Caco-2 (cell line): ENCODE results near the gene ARHGAP9. TPM values are rescaled to one million over a fixed set of nuclear protein-coding genes. Genes with fewer than 3 reads are reported as not detected.

ENCODE experiments used
- BruUV-seq: library from RNA; stranded (reverse); fragments of 400-500 nt; replicated peaks from 2 replicates; lab custom pipeline; 2021; lab: Mats Ljungman, UMichigan
- CTCF ChIA-PET: fragments of 300-600 bp; sonication (Branson Sonifier 250); formaldehyde crosslinking; loops from one replicate; lab custom pipeline; 2022; ENCODE audit warnings: antibody characterized with exemption; lab: Charles Lee
- POLR2A ChIA-PET: fragments of 300-600 bp; sonication (Branson Sonifier 250); formaldehyde crosslinking; loops from one replicate; lab custom pipeline; 2022; ENCODE audit warnings: antibody characterized with exemption; lab: Charles Lee
- DNase-seq, 2 experiments: peaks; one replicate each; pipeline versions ENCODE4 v3.0.0 to v3.0.0-alpha.2; 2020 to 2022
- H3K27me3 ChIP-seq: replicated peaks from 2 replicates; pipeline ENCODE4 v1.6.0; 2011; ENCODE audit warnings: low read length; ENCODE audit not compliant: control insufficient read depth, insufficient read depth
- H3K36me3 ChIP-seq: 2 replicates; pipeline ENCODE4 v1.5.1; 2011; ENCODE audit warnings: low read length; ENCODE audit not compliant: control insufficient read depth, insufficient read depth
- H3K4me1 ChIP-seq: fragments of 250-450 bp; sonication (Bioruptor Pico); 2 replicates; pipeline ENCODE4 v1.5.1; 2020; ENCODE audit warnings: mild to moderate bottlenecking
- H3K4me3 ChIP-seq: 2 replicates; pipeline ENCODE4 v1.5.1; 2011; ENCODE audit warnings: low read depth, mild to moderate bottlenecking, control low read depth, low read length
- H3K9me3 ChIP-seq: fragments of 250-450 bp; sonication (Bioruptor Pico); 2 replicates; pipeline ENCODE4 v1.5.1; 2020; ENCODE audit warnings: mild to moderate bottlenecking, moderate library complexity
- H3K27ac Mint-ChIP-seq: one replicate; pipeline ENCODE4 v1.8.0; 2022; ENCODE audit warnings: mixed read lengths; ENCODE audit not compliant: unreplicated experiment
- H3K27me3 Mint-ChIP-seq: one replicate; pipeline ENCODE4 v1.8.0; 2022; ENCODE audit warnings: mixed read lengths; ENCODE audit not compliant: insufficient read depth, unreplicated experiment
- H3K36me3 Mint-ChIP-seq: one replicate; pipeline ENCODE4 v1.8.0; 2022; ENCODE audit warnings: mild to moderate bottlenecking, mixed read lengths; ENCODE audit not compliant: insufficient read depth, unreplicated experiment
- H3K4me1 Mint-ChIP-seq: one replicate; pipeline ENCODE4 v1.8.0; 2022; ENCODE audit warnings: low read depth, mixed read lengths; ENCODE audit not compliant: unreplicated experiment
- H3K4me3 Mint-ChIP-seq: one replicate; pipeline ENCODE4 v1.8.0; 2022; ENCODE audit warnings: mild to moderate bottlenecking, moderate library complexity, mixed read lengths; ENCODE audit not compliant: unreplicated experiment
- H3K9me3 Mint-ChIP-seq: one replicate; pipeline ENCODE4 v1.8.0; 2022; ENCODE audit warnings: mixed read lengths; ENCODE audit not compliant: unreplicated experiment
- intact Hi-C: fragments of 100-400 bp; cut with micrococcal nuclease; formaldehyde crosslinking; loops from one replicate; pipeline ENCODE4 v1.10.0; 2022; ENCODE audit not compliant: unreplicated experiment
- total RNA-seq: library from RNA; stranded (reverse); gene quantifications from 2 replicates; pipeline ENCODE4 v1.2.3, GENCODE V29; 2022
- TF ChIP-seq, protein P1 (sequence below), 2 experiments: fragments of 200-600 bp in 1 of 2; IDR thresholded peaks; 1 replicate in 1 of 2; 2 replicates in 1 of 2; pipeline versions ENCODE4 v1.5.1 to v1.8.0; 2011 to 2022; ENCODE audit warnings: antibody characterized with exemption in 1 of 2, control low read depth in 1 of 2, inconsistent platforms in 1 of 2, low read depth in 1 of 2, low read length in 1 of 2, mild to moderate bottlenecking in 1 of 2, moderate library complexity in 1 of 2; ENCODE audit not compliant: insufficient read depth in 1 of 2, severe bottlenecking in 1 of 2, unreplicated experiment in 1 of 2

The ARHGAP9 gene
- total RNA-seq, 1 experiment from 2014 or later, result 0.75 TPM

DNA sequence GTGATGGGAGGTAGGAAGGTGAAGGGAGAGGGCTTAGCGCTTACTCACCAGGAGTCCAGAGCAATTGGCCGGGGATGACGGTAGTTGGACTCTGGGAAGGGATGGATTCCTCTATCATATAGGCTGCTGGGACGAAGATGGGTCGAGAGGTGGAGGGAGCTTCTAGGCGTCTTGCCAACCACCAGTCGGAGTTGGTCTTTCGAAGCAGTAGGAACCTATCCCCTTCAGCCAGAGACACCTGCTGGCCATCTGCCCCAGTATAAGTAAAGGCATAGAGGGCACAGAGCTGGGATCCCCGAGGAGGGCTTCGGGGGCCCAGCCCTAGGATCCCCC is 657 bp downstream of the ARHGAP9 start:
- no peak for DNase-seq
- Mint-ChIP-seq H3K36me3 (no peaks in the 10 kb centered on the region), H3K4me1 (peaks cover 11% of the 10 kb centered on the region), H3K4me3 (no peak overlapping the region), H3K27ac (no peak overlapping the region), H3K9me3 (no peaks in the 10 kb centered on the region), H3K27me3 (peaks cover 19% of the 10 kb centered on the region)
- CTCF ChIA-PET, result no interaction called here
- H3K4me1 ChIP-seq, result no peaks in the 10 kb centered on the region
- H3K27me3 ChIP-seq, result no peaks in the 10 kb centered on the region
- no peaks in the 10 kb centered on the region for H3K9me3 ChIP-seq
- no peak overlapping the region for H3K4me3 ChIP-seq
- POLR2A ChIA-PET, result no interaction called here
- no TSS peak for BruUV-seq
- no peaks in the 10 kb centered on the region for H3K36me3 ChIP-seq
- intact Hi-C loops, result no loop called here
- TF ChIP-seq, protein P1, sequence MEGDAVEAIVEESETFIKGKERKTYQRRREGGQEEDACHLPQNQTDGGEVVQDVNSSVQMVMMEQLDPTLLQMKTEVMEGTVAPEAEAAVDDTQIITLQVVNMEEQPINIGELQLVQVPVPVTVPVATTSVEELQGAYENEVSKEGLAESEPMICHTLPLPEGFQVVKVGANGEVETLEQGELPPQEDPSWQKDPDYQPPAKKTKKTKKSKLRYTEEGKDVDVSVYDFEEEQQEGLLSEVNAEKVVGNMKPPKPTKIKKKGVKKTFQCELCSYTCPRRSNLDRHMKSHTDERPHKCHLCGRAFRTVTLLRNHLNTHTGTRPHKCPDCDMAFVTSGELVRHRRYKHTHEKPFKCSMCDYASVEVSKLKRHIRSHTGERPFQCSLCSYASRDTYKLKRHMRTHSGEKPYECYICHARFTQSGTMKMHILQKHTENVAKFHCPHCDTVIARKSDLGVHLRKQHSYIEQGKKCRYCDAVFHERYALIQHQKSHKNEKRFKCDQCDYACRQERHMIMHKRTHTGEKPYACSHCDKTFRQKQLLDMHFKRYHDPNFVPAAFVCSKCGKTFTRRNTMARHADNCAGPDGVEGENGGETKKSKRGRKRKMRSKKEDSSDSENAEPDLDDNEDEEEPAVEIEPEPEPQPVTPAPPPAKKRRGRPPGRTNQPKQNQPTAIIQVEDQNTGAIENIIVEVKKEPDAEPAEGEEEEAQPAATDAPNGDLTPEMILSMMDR (IDR thresholded peaks at IDR 0.05; ENCODE audit: insufficient read depth in 1 of 2, low read depth in 1 of 2, low read length in 1 of 2, severe bottlenecking in 1 of 2, unreplicated experiment in 1 of 2), result no peak

DNA sequence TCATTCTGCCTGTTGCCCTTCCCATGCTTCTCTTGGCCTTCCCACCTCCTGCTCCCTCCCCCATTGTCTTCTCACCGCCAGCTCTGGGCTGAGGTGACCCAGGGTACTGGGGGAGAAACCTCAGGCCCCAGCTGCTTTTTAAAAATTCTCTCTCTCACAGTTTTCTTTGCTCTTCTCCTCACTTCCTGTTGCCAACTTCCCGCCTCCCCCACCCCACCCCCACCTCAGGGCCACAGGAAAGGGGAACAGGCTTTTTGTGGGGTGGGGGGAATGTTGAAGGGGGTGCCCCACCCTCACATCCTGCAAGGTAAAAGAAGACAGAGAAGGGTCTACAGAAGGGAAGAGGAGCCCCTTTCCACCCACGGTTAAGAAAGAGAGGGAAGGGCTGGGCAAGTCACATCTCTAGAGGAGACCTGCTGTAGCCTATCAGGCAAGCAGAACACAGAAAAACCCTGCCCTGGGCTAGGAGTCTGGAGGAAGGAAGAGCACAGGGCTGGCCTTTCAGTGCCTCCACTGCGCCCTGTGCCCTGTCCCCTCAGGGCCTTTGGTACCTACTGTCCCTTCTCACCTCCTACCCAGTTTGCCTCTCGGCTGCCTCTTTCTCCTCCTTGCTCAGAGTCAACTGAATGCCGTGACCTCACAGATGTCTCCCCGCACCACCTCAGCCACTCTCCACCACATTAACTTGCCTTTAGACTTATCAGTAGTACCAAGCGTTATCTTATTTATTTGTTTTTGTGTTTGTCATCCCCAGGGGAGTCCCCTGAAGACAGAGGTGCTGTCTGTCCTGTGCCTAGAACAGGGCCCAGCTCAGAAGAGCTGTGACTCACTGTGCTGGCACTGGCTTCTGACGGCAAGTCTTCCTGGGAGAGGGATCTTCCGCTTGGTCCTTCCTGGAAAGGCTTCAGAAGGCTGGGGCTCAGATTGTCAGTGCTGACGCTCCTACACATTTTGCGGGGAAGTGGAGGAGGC is 1.7 kb downstream of the ARHGAP9 start:
- CTCF ChIA-PET, result no interaction called here
- POLR2A ChIA-PET, result no interaction called here
- intact Hi-C loops, result no loop called here

DNA sequence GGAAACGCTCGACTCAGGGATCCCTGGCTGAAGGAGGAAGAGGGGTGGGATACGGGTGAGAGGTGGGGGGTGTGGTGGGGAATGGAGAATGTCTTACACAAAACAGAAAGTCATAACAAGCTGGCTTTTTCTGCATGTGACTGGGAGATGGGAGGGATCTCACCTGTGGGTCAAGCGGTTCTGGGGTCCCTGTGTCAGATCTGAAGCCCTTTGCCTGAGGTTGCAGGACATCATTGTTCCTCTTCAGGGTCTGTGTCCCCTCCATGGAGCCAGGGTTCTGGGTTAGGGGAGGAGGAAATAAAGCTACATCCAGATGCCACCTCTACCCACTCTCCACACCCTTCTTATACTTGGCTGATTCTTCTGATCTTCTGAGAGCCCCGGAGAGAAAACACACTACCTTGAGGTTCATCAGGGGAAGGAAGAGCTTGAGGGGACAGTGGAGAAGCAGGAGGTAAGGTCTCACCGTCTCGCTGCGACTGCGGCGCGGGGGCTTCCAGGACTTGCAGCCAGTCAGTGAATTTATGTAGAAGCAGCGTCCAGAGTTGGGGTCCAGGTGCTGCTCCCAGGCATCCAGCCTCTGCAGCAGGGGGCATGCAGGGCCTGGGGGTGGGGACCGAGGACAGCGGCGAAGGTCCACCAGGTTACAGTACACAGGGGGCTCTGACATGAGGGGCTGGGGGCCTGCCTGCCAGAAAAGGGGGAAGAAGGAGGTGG is 2.5 kb downstream of the ARHGAP9 start:
- Mint-ChIP-seq H3K4me3 (no peak overlapping the region), H3K27ac (no peak overlapping the region), H3K36me3 (no peaks in the 10 kb centered on the region), H3K9me3 (no peaks in the 10 kb centered on the region), H3K4me1 (peaks cover 4% of the 10 kb centered on the region), H3K27me3 (peaks cover 19% of the 10 kb centered on the region)
- no peaks in the 10 kb centered on the region for H3K27me3 ChIP-seq
- TF ChIP-seq, protein P1 (IDR thresholded peaks at IDR 0.05; ENCODE audit: insufficient read depth in 1 of 2, low read depth in 1 of 2, low read length in 1 of 2, severe bottlenecking in 1 of 2, unreplicated experiment in 1 of 2), result no peak
- H3K36me3 ChIP-seq, result no peaks in the 10 kb centered on the region
- ChIA-PET CTCF (no interaction called here), POLR2A (interaction anchor here (0.5 kb wide), 2 partner anchors 164 to 1391 kb away, joined by 3 to 11 read pairs; no protein-coding TSS in a partner anchor)
- no peak for DNase-seq
- H3K4me1 ChIP-seq, result no peaks in the 10 kb centered on the region
- BruUV-seq, result no TSS peak
- H3K4me3 ChIP-seq, result no peak overlapping the region
- H3K9me3 ChIP-seq, result no peaks in the 10 kb centered on the region
- intact Hi-C loops, result no loop called here

More for the DNA sequence above, 1.7 kb downstream of the ARHGAP9 start:
- Histone ChIP-seq H3K4me3 (no peak overlapping the region), H3K36me3 (no peaks in the 10 kb centered on the region), H3K9me3 (no peaks in the 10 kb centered on the region), H3K27me3 (no peaks in the 10 kb centered on the region), H3K4me1 (no peaks in the 10 kb centered on the region)
- no peaks in the 10 kb centered on the region for H3K36me3 Mint-ChIP-seq
- H3K4me1 Mint-ChIP-seq, result peaks cover 4% of the 10 kb centered on the region
- TF ChIP-seq, protein P1 (IDR thresholded peaks at IDR 0.05; ENCODE audit: insufficient read depth in 1 of 2, low read depth in 1 of 2, low read length in 1 of 2, severe bottlenecking in 1 of 2, unreplicated experiment in 1 of 2), result no peak
- H3K4me3 Mint-ChIP-seq, result no peak overlapping the region
- H3K27ac Mint-ChIP-seq, result no peak overlapping the region
- H3K27me3 Mint-ChIP-seq, result peaks cover 19% of the 10 kb centered on the region
- no TSS peak for BruUV-seq
- H3K9me3 Mint-ChIP-seq, result no peaks in the 10 kb centered on the region
- no peak for DNase-seq
